ENCODE data around the gene IL2RA.

- no peak for TF ChIP-seq POLR2A (IDR thresholded peaks at IDR 0.05)
- TF ChIP-seq POLR2AphosphoS5 (IDR thresholded peaks at IDR 0.05), result no peak
- no peak for TF ChIP-seq CTCF (IDR thresholded peaks at IDR 0.05)
Measured at GRCh38 chr10:6054884-6055283, 7.3 kb downstream of the IL2RA start.

Data from upper lobe of left lung (tissue), 4 donors.